H7 (cell line): Measurements from ENCODE around the gene CSN1S1. TPM values are rescaled to one million over a fixed set of nuclear protein-coding genes. Genes with fewer than 3 reads are reported as not detected.
"Not testable (repeated sequence)": the region's sequence is repeated elsewhere in the genome, so short reads cannot be mapped to it uniquely, and the experiment has no call there.

Experiments
- DNase-seq: peaks from one replicate; pipeline ENCODE4 v3.0.0; 2012
- H3K27me3 ChIP-seq: 2 replicates; pipeline ENCODE4 v1.6.0; 2011; ENCODE audit warnings: mild to moderate bottlenecking, low read length; ENCODE audit not compliant: control insufficient read depth, insufficient read depth
- H3K36me3 ChIP-seq: replicated peaks from 2 replicates; pipeline ENCODE4 v1.5.1; 2011; ENCODE audit warnings: low read length; ENCODE audit not compliant: control insufficient read depth, insufficient read depth
- H3K4me3 ChIP-seq: 2 replicates; pipeline ENCODE4 v1.5.1; 2011; ENCODE audit warnings: low read depth, mild to moderate bottlenecking, control low read depth, low read length, moderate library complexity; ENCODE audit not compliant: insufficient read depth
- total RNA-seq: library from RNA; depleted of rRNA; stranded (reverse); fragments of >200 nt; shearing (Covaris generic); gene quantifications from 2 replicates; pipeline ENCODE4 v1.2.3, GENCODE V29; 2014; rRNA removed

CSN1S1 gene
- not detected in 2 replicates for total RNA-seq

DNA sequence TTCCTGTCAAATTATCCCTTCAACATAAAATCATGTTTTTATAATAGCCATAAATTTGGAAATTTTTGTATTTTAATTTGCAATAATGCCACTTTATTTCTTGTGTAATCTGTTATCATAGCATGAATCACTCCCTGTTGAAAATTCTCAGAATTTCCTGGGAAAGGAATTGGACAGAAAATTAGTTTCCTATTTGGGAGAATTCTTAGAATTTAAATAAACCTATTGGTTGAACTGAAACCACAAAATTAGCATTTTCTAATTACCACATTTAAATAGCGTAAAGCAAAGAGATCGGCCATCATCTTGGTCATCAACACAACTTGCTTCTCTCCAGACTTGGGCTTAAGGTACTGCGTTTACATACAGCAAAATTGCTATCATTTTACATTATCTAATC lies at the start of gene CSN1S1:
CSN1S1 (plus strand) TSS at position 301 of the 400 bp plus-strand sequence. CDS start 1,488 bp downstream, outside the sequence.
- Histone ChIP-seq H3K4me3 (no peak within 1 kb of the TSS), H3K36me3 (no peaks in the 10 kb centered on the region), H3K27me3 (no peaks in the 10 kb centered on the region)
- DNase-seq: no peak

DNA sequence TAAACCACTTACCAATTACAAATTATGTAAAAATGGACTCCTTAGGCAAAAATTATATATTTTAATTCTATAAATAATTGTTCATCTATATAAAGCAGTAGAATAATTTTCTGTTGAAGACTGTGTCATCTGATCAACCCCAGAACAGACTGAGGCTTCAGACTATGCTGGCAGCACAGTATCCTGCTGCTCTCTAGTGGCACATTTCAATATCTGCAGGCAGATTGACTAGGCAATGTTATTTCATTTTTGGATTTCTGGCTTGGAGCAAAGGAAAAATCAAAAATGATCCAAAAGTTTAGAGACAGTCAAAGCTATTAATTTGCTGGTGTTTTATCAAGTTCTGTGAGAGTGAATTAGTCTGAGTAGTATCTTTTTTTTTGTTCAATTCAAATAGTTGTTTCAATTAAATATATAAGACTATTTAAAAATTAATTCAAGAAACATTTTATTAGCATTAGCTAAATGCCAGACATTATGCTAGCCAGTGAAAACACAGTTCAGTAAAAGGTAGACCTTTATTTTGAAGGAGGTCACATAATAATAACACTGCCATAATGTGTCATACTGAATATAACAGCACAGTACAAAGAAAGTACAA lies 49.6 kb upstream of the CSN1S1 start:
- H3K4me3 ChIP-seq: no peak overlapping the region
- H3K36me3 ChIP-seq: no peaks in the 10 kb centered on the region
- no peak for DNase-seq
- no peaks in the 10 kb centered on the region for H3K27me3 ChIP-seq

- Histone ChIP-seq H3K36me3 (no peaks in the 10 kb centered on the region), H3K4me3 (no peak overlapping the region), H3K27me3 (no peaks in the 10 kb centered on the region)
- no peak for DNase-seq
Observed at GRCh38 chr4:69882150-69882549, 48.7 kb upstream of the CSN1S1 start.

DNA sequence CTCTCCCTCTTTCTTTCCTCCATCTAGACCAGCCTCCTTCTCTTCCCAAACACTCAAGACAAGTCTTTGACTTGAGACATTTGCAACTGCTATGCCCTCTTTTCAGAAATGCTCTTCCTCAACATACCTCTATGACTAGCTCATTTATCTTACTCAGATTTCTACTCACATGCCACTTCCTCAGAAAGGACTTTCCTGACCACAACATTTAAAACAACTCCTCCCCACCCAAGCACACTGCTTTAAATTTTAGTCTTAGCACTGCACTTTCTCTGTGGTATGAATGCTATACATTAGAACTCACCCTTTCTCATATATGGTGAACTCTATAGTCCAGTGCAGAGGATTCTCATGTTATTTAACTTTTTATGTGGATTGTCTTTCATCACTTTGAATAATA lies 42.5 kb upstream of the CSN1S1 start:
- Histone ChIP-seq H3K27me3 (no peaks in the 10 kb centered on the region), H3K4me3 (no peak overlapping the region)
- no peak for DNase-seq

GRCh38 chr4:69894186-69894585 lies 36.7 kb upstream of the CSN1S1 start:
- Histone ChIP-seq H3K27me3 (no peaks in the 10 kb centered on the region), H3K36me3 (no peaks in the 10 kb centered on the region), H3K4me3 (no peak overlapping the region)
- DNase-seq: no peak

More for the DNA sequence above, 42.5 kb upstream of the CSN1S1 start:
- H3K36me3 ChIP-seq: no peaks in the 10 kb centered on the region

DNA sequence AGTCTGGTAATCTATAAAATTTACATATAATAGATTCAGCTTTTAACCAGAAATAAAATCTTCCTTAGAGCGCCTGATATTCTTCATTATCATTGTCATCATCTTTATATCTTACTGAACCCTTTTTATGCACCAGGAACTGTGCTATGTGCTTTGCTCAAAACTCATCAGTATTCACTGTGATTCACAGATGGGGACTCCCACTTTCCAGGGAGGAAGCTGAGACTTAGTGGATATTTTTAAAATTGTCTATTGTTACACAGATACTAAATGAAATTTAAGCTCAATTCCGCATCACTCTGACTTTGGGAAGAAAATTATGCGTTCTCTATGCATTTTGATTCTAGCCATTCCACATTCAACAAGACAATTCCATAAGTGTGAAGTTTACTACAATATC lies 36.1 kb upstream of the CSN1S1 start:
- Histone ChIP-seq H3K36me3 (no peaks in the 10 kb centered on the region), H3K4me3 (no peak overlapping the region), H3K27me3 (no peaks in the 10 kb centered on the region)
- no peak for DNase-seq

- Histone ChIP-seq H3K4me3 (no peak overlapping the region), H3K27me3 (no peaks in the 10 kb centered on the region), H3K36me3 (no peaks in the 10 kb centered on the region)
- DNase-seq: no peak
Observed at GRCh38 chr4:69896530-69897116, 34.2 kb upstream of the CSN1S1 start.

GRCh38 chr4:69907151-69907550 lies 23.7 kb upstream of the CSN1S1 start:
- no peaks in the 10 kb centered on the region for H3K36me3 ChIP-seq
- H3K4me3 ChIP-seq: no peak overlapping the region
- no peaks in the 10 kb centered on the region for H3K27me3 ChIP-seq
- DNase-seq: no peak

- no peak for DNase-seq
- no peak overlapping the region for H3K4me3 ChIP-seq
- no peaks in the 10 kb centered on the region for H3K36me3 ChIP-seq
- no peaks in the 10 kb centered on the region for H3K27me3 ChIP-seq
Observed at GRCh38 chr4:69909195-69909594, 21.7 kb upstream of the CSN1S1 start.

GRCh38 chr4:69910016-69910782 lies 20.7 kb upstream of the CSN1S1 start:
- Histone ChIP-seq H3K4me3 (no peak overlapping the region), H3K36me3 (no peaks in the 10 kb centered on the region), H3K27me3 (no peaks in the 10 kb centered on the region)
- DNase-seq: no peak

GRCh38 chr4:69920874-69921273 lies 10.0 kb upstream of the CSN1S1 start:
- no peak overlapping the region for H3K4me3 ChIP-seq
- no peaks in the 10 kb centered on the region for H3K36me3 ChIP-seq
- DNase-seq: no peak
- peaks cover 21% of the 10 kb centered on the region for H3K27me3 ChIP-seq

DNA sequence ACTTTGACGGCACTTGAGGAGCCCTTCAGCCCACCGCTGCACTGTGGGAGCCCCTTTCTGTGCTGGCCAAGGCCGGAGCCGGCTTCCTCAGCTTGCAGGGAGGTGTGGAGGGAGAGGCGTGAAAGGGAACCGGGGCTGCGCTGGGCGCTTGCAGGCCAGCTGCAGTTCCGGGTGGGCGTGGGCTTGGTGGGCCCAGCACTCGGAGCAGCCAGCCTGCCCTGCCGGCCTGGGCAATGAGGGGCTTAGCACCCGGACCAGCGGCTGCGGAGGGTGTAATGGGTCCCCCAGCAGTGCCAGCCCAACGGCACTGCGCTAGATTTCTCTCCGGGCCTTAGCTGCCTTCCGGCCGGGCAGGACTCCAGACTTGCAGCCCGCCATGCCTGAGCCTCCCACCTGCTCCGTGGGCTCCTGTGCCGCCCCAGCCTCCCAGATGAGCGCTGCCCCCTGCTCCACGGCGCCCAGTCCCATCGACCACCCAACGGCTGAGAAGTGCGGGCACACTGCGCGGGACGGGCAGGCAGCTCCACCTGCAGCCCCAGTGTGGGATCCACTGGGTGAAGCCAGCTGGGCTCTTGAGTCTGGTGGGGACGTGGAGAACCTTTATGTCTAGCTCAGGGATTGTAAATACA lies 7.0 kb upstream of the CSN1S1 start:
- not testable (repeated sequence) for H3K36me3 ChIP-seq, DNase-seq, H3K4me3 ChIP-seq
- peaks cover 19% of the 10 kb centered on the region for H3K27me3 ChIP-seq

DNA sequence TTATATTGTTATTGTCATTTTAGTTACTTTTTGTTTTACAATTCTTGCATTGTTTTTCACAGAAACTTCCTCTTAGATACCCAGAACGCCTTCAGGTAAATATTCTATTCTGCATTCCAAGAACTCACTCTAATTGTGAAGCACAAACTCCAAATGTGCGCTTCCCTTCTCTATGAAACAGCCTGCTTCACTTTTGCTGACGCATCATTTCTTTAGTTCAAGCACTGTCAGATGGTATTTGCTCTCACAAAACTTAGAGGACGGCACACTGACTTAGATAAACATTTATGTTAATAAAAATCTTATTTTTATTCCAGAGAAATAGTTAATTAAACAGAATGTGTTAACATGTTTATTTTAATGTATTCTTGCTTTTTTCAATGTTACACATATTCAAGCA lies 3.3 kb downstream of the CSN1S1 start:
- H3K4me3 ChIP-seq: no peak overlapping the region
- H3K27me3 ChIP-seq: no peaks in the 10 kb centered on the region
- H3K36me3 ChIP-seq: no peaks in the 10 kb centered on the region
- no peak for DNase-seq

DNA sequence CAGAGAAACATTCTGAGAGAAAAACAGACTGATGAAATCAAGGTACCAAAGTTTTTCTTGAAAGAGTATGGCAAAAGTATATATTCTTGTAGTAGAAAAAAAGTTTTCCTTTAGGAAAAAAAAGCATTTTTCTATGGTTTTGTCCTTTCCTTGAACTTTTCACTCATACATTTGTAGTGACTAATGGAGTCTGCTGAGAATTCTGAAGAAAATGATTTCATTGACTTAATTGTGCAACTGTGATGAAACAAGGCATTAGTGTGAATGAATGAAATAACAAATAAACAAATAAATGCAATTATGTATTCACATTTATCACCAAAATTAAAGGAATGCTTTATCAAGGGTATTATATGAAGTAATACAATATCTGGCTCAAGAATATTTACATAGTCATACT lies 5.7 kb downstream of the CSN1S1 start:
- no peaks in the 10 kb centered on the region for H3K36me3 ChIP-seq
- no peak for DNase-seq
- H3K27me3 ChIP-seq: no peaks in the 10 kb centered on the region
- H3K4me3 ChIP-seq: no peak overlapping the region

GRCh38 chr4:69951602-69952001 lies 20.7 kb downstream of the CSN1S1 start:
- H3K36me3 ChIP-seq: no peaks in the 10 kb centered on the region
- DNase-seq: no peak
- no peak overlapping the region for H3K4me3 ChIP-seq
- no peaks in the 10 kb centered on the region for H3K27me3 ChIP-seq
